Measurements from ENCODE around the gene ADRM1.

ADRM1 gene

DNA sequence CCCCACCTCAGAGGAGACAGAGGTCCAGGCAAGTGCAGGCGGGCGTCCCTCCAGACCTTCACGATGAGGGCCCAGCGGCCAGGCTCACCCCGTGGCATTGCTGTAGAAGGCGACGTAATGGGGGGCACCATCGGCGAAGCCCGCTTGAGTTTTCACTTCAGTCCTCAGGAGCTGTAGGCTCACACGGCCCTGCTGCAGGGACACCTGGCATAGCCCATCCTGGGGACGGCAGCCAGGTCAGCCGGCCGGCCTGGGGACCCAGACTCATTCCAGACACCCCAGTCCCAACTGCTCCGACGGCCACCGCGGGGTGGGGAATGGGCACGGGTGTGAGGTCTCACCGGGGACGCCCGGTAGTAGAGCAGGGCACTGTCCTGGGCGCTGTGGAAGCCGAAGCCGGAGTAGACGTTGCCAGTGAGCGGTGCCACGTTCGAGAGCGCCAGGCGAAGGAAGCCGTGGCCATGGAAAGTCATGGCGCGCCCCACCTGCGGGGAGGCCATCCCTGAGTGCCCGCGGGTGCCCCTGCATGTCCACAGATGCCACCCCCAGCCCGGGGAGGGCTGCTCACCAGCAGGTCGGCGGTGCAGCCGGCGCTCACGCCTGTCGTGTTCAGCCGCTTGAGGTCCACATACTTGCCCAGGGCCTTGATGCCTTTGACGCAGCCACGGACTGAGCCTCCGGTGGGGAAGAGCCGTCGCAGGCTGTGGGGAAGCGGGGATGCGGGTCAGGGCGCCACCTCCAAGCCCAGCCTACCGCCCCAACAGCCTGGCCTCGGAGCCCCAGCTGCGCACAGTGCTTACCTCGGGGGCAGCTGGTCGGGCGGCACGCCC, 9.2 kb downstream of the ADRM1 start:
- DNase-seq, result no peak

GRCh38 chr20:62312662-62312977, 9.8 kb downstream of the ADRM1 start:
- DNase-seq, result no peak

DNA sequence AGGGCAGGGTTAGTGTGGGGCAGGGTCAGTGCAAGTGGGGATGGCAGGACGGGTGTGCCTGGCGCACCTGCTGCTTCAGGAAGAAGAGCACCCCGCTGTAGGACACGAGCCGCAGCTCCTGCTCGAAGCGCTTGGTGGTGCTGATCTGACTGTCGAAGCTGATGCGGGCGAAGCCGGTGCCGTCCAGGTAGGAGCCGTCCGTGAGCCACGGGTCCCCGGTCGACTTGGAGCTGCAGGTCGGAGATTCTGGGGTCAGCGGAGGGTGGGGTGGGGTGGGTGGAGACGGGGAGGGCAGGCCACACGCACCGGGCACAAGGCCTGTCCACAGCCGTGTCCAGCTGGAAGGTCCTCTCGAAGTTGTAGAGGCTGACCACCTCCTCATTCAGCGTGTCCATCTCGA, 10.2 kb downstream of the ADRM1 start:
- DNase-seq, result no peak

DNA sequence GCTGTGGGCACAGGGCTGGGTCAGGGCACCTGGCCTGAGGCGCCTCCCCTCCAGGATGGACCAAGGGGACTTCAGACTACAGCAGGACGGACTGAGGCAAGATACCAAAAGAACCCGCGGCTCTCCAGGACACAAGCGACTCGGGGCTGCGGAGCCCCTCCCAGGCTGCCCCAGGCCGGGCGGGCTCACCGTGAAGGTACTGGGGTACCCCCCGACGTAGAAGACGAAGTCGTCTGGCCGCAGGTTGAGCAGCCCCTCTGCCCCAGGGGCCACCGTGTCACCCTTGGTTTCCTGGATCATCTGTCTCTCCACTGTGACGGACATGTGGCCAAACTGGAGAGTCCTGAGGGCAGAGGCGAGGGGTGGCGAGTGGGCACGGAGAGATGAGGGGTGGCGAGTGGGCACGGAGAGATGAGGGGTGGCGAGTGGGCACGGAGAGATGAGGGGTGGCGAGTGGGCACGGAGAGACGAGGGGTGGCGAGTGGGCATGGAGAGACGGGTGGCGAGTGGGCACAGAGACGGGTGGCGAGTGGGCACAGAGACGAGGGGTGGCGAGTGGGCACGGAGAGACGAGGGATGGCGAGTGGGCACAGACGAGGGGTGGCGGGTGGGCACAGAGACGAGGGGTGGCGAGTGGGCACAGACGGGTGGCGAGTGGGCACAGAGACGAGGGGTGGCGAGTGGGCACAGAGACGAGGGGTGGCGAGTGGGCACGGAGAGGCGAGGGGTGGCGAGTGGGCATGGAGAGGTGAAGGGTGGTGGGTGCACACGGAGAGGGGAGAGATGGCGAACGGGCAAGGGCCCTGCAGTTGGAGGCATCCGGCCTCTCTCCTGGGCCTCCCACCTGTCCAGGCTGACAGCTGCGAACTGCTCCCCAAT, 10.9 kb downstream of the ADRM1 start:
- no peak for DNase-seq

DNA sequence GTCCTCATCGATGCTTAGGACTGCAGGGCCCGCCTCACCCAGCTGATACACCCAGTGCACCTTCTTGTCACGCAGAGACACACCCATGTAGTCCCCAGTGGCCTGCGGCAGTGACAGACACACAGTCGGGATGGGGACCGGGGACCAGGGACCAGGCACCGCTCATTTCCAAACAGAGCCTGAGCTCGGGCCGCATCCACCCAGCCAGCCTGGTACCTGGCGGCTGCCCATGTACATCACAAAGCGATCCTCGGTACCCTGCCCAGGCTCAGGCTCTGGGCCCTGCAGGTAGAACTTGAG, 11.5 kb downstream of the ADRM1 start:
- no peak for DNase-seq

- DNase-seq, result no peak
Observed at GRCh38 chr20:62314711-62315302, 12.0 kb downstream of the ADRM1 start.

- no peak for DNase-seq
Observed at GRCh38 chr20:62315773-62316172, 13.0 kb downstream of the ADRM1 start.

DNA sequence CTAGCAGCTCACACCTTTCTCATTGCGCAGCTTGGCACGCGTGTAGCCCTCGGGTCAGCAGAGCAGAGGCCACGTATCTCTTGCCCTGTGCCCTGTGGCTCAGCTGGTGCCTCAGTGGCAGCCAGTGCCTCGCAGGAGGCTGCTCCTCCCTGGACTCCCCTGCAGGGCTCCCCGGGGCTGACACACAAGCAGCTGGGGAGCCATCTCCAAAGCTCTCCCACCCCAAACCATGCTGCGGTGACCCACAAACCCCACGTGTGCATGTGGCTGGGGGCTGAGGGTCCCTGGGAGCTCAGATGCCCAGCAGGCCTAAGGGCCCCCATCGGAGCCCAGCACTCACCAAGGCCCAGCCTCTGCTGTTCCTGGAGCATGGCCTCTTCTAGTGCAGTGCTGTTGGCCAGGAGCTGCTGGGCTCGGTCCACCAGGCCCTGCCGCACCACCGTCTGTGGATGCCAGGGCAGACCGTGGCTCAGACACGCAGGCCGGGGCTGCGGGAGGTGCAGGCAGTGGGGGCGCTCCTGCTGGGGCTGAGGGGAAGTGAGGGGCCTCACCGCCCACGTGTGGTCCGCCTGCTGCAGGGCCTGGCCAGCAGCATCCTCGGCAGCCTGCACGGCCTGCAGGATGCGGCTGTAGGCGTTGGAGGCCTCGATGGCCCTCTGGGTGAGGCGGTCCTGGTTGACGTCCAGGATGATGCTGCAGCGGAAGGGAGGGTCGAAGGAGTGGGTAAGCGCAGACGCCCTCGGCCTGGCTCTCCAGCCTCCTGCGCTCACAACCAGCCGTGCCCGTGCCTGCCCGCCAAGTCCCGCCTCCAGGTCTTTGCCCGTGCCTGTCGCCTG, 13.8 kb downstream of the ADRM1 start:
- no peak for DNase-seq

- no peak for DNase-seq
Observed at GRCh38 chr20:62317167-62317655, 14.4 kb downstream of the ADRM1 start.

- no peak for DNase-seq
Observed at GRCh38 chr20:62318400-62319345, 15.9 kb downstream of the ADRM1 start.

- no peak for DNase-seq
Observed at GRCh38 chr20:62319346-62319909, 16.6 kb downstream of the ADRM1 start.

- DNase-seq, result no peak
Observed at GRCh38 chr20:62320581-62321354, 18.0 kb downstream of the ADRM1 start.

GRCh38 chr20:62321521-62321948, 18.7 kb downstream of the ADRM1 start:
- no peak for DNase-seq

GRCh38 chr20:62321975-62322374, 19.2 kb downstream of the ADRM1 start:
- DNase-seq, result no peak

DNA sequence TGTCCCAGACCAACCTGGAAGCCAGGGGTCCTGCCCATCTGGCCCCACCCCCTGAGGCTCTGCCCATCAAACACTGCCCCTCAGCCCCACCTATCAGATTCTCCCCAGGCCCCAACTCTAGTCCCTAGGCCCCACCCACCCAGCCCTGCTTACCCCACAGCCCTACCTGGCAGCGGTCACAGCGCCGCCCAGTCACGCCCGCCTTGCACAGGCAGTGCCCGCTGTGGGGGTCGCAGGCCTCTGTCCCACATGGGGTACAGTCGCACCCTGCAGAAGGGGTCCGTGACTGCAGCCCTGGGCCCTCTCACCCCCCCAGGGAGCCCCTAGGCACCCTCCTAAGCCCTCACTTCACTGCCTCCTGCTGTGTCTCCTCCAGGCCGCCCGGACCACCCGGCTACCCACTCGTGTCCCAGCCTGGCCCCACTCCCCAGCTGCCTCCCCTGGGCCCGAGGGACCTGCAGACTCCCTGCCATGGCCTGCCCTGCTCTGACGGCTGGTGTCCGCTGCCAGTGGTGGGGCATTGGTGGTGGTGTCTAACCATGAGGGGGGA, 19.8 kb downstream of the ADRM1 start:
- DNase-seq, result no peak

DNA sequence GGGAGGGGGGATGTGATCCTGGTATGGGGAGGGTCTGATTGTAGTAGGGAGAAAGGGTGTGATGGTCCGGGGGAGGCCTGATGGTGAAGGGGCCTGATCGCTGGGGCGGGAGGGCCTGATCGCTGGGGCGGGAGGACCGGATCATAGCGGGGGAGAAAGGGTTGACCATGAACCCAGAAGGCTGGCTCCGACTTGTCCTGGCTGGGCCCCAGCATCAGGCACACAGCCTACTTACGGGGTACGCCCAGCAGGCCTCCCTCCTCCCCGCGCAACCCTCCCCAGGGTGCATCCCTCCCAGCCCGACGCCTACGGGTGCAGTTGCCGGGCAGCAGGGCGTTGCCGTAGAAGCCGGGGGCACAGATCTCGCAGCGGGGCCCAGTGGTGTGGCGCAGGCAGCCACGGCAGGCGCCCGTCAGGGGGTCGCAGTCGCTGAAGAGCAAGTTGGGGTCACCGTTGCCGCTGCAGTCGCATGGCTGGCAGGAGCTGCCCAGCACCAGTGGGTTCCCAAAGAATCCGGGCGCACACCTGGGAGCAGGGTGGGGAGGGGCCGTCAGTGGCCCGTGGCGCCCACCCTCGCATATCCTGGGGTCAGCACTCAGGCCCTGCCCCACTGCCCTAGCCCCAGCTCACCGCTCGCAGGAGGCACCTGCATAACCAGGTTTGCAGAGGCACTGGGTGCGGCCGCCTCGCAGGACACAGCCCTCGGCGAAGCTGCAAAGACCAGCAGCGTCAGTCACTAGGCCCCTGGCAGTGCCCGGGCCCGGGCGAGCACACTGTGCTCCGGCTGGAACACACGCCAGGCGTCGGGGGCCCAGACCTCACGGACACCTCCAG, 20.6 kb downstream of the ADRM1 start:
- no peak for DNase-seq

- no peak for DNase-seq
Observed at GRCh38 chr20:62323980-62324906, 21.4 kb downstream of the ADRM1 start.
